Neural crest cell (in vitro differentiated cells): ENCODE results near the gene RAB40AL. TPM values are rescaled to one million over a fixed set of nuclear protein-coding genes. Genes with fewer than 3 reads are reported as not detected.
A peak's percentile ranks its signal among the peaks of the same experiment; 100 is the strongest.

Experiments used
- DNase-seq: peaks from one replicate; pipeline ENCODE4 v3.0.0; 2021; ENCODE audit warnings: low read depth, mixed read lengths, low spot score
- H3K27ac Mint-ChIP-seq: one replicate; pipeline ENCODE4 v1.8.0; 2021; ENCODE audit warnings: mild to moderate bottlenecking, mixed read lengths; ENCODE audit not compliant: unreplicated experiment
- H3K27me3 Mint-ChIP-seq: 2 replicates; pipeline ENCODE4 v1.8.0; 2021; ENCODE audit warnings: low read depth, mild to moderate bottlenecking, mixed read lengths
- H3K36me3 Mint-ChIP-seq: 2 replicates; pipeline ENCODE4 v1.8.0; 2021; ENCODE audit warnings: low read depth, mild to moderate bottlenecking, mixed read lengths
- H3K4me1 Mint-ChIP-seq: 2 replicates; pipeline ENCODE4 v1.8.0; 2021; ENCODE audit warnings: mixed read lengths
- H3K4me3 Mint-ChIP-seq: one replicate; pipeline ENCODE4 v1.8.0; 2021; ENCODE audit warnings: mild to moderate bottlenecking, mixed read lengths
- H3K9me3 Mint-ChIP-seq: 2 replicates; pipeline ENCODE4 v1.8.0; 2021; ENCODE audit warnings: mixed read lengths
- CTCF ChIP-seq: fragments of 200-600 bp; sonication (generic); conservative IDR thresholded peaks from 2 replicates; pipeline ENCODE4 v1.5.0; 2021; ENCODE audit warnings: antibody characterized with exemption, mild to moderate bottlenecking
- total RNA-seq: library from RNA; stranded (reverse); gene quantifications from 2 replicates; pipeline ENCODE4 v1.2.1, GENCODE V29; 2021

The RAB40AL gene
- total RNA-seq, 1 donor from 2014 or later: 0.68 TPM

- no peak overlapping the region for H3K4me3 Mint-ChIP-seq
These were observed 37.9 kb downstream of the RAB40AL start for GRCh38 chrX:102975016-102975415.

GRCh38 chrX:102976286-102976685 lies 39.2 kb downstream of the RAB40AL start:
- TF ChIP-seq CTCF: no peak
- H3K27ac Mint-ChIP-seq: no peak overlapping the region
- no peaks in the 10 kb centered on the region for H3K27me3 Mint-ChIP-seq
- H3K36me3 Mint-ChIP-seq: peaks cover 9% of the 10 kb centered on the region
- peaks cover 26% of the 10 kb centered on the region for H3K9me3 Mint-ChIP-seq
- DNase-seq: no peak
- no peaks in the 10 kb centered on the region for H3K4me1 Mint-ChIP-seq
- H3K4me3 Mint-ChIP-seq: no peak overlapping the region

More at GRCh38 chrX:102975016-102975415, 37.9 kb downstream of the RAB40AL start:
- Mint-ChIP-seq H3K9me3 (peaks cover 34% of the 10 kb centered on the region), H3K27ac (no peak overlapping the region), H3K27me3 (no peaks in the 10 kb centered on the region), H3K36me3 (peaks cover 15% of the 10 kb centered on the region), H3K4me1 (no peaks in the 10 kb centered on the region)
- no peak for DNase-seq
- no peak for TF ChIP-seq CTCF

GRCh38 chrX:102976793-102977495 lies 39.9 kb downstream of the RAB40AL start:
- H3K27ac Mint-ChIP-seq: no peak overlapping the region
- no peak for TF ChIP-seq CTCF
- H3K27me3 Mint-ChIP-seq: no peaks in the 10 kb centered on the region
- H3K4me1 Mint-ChIP-seq: no peaks in the 10 kb centered on the region
- DNase-seq: no peak
- peaks cover 9% of the 10 kb centered on the region for H3K36me3 Mint-ChIP-seq
- peaks cover 24% of the 10 kb centered on the region for H3K9me3 Mint-ChIP-seq
- H3K4me3 Mint-ChIP-seq: no peak overlapping the region

GRCh38 chrX:102978594-102978993 lies 41.5 kb downstream of the RAB40AL start:
- H3K27me3 Mint-ChIP-seq: no peaks in the 10 kb centered on the region
- no peak for TF ChIP-seq CTCF
- H3K27ac Mint-ChIP-seq: no peak overlapping the region
- H3K4me3 Mint-ChIP-seq: no peak overlapping the region
- peaks cover 5% of the 10 kb centered on the region for H3K36me3 Mint-ChIP-seq
- H3K9me3 Mint-ChIP-seq: peaks cover 19% of the 10 kb centered on the region
- no peak for DNase-seq
- H3K4me1 Mint-ChIP-seq: no peaks in the 10 kb centered on the region

- Mint-ChIP-seq H3K27ac (peak overlapping the region; percentile 92), H3K9me3 (peaks cover 14% of the 10 kb centered on the region), H3K27me3 (no peaks in the 10 kb centered on the region), H3K4me1 (no peaks in the 10 kb centered on the region), H3K4me3 (no peak overlapping the region), H3K36me3 (peaks cover 3% of the 10 kb centered on the region)
- no peak for TF ChIP-seq CTCF
- no peak for DNase-seq
These were observed 42.5 kb downstream of the RAB40AL start for GRCh38 chrX:102979536-102979935.
